GM19468 (cell line): ENCODE measurements around the gene GSTT2.
A peak's percentile ranks its signal among the peaks of the same experiment; 100 is the strongest.
"Not testable (repeated sequence)": the region's sequence is repeated elsewhere in the genome, so short reads cannot be mapped to it uniquely, and the experiment has no call there.

ENCODE experiments used
- ATAC-seq: cut with Tn5 transposase; IDR thresholded peaks from one replicate; pipeline ENCODE4 v1.9.1; 2021; ENCODE audit warnings: mild to moderate bottlenecking, moderate library complexity, moderate number of reproducible peaks; ENCODE audit not compliant: unreplicated experiment; ENCODE audit errors: extremely low read depth

The GSTT2 gene

DNA sequence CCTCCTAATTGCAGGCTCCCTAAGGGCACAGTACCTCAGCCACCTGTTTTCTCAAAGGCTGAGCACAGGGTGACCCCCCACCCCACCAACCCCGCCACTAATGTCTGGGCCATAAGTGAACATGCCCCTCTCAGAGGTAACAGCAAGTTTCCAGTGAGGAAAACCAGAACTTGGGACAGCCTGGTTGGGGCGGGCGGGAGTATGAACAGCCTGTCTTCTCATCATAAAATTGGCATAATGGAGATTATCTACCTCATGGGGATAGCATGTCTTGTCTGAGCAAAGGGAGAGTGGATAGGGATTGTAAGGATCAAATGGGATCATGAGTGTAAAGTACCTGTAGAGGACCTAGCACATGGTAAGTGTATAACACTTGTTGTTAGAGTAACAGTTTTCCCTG is 8.0 kb upstream of the GSTT2 start:
- ATAC-seq: not testable (repeated sequence)

DNA sequence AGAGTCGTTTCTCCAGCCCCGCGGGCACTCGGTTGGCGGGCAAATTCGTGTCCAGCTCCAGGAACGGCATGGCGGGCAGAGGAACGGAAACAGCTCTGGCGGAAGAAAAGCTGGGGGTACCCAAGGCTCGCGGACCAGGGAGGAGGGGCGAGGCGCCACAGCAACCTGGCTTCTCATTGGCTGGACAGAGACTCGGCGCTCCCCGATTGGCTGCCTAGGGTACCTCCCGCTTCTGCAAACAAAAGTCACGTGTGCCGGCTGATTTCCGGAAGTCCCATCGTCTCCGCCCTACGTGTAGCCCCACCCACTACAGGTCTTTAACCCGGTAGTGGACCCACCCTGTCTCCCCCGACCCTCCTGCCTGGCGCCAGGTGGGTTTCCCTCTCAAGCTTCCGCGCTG is 5.6 kb upstream of the GSTT2 start, which contains the start of gene DDT:
Gene DDT (minus strand): TSS at position 97 of the 400 bp plus-strand sequence. CDS start 27 bp downstream, at position 70.
- peak; percentile 76 for ATAC-seq

DNA sequence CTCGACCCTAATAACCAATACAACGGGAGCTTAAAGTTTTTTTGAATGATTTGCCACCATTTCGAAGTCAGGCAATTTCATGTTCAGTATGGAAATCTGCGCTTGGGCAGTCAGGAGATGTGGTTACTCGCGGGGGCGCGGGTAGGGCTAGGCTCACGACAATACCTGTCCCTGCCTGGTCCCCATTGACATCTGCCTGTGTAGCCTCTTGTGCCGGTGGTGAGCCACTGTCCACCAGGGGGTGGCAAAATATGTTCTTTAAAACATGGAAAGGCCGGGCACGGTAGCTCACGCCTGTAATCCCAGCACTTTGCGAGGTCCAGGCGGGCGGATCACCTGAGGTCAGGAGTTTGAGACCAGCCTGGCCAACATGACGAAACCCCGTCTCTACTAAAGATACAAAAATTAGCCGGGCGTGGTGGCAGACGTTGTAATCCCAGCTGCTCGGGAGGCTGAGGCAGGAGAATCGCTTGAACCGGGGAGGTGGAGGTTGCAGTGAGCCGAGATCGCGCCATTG is 5.0 kb upstream of the GSTT2 start:
- not testable (repeated sequence) for ATAC-seq

DNA sequence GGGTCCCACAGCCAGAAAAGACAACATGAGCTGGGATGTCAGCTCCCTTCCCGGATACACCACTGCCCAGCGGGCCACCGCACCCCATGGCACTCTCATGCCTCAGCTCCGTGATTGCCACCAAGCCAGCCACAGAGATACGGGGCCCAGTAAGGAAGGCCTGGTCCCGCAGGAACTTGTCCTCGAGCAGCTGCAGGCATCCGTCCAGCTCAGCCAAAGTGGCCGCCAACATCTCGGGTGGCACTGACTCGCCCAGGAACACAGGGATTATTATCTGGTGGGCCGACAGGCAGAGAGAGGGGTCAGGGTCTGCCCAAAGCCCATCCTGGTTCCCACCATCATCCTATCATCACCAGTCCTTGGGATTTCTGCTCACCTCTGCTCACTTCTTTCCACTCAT is 2.6 kb upstream of the GSTT2 start:
- not testable (repeated sequence) for ATAC-seq

DNA sequence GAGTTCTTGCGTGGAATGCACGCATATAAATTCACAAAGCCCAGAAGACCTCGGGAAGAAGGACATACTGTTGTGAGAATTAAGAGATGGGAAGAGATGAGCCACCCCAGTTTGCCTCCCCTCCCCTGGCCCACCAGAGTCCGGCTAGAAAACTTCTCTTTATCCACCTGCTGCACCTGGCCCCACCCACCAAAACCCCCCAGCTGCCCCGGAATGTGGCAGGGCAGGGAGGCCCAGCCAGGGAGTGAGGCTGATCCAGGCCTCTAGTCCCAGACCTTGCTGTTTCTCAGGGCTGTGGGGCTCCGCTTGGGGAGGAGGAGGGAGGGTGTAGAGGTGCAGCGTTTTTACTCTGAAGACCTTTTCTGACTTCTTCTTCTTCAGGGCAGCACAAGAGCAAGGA is 633 bp downstream of the GSTT2 start:
- ATAC-seq: not testable (repeated sequence)

DNA sequence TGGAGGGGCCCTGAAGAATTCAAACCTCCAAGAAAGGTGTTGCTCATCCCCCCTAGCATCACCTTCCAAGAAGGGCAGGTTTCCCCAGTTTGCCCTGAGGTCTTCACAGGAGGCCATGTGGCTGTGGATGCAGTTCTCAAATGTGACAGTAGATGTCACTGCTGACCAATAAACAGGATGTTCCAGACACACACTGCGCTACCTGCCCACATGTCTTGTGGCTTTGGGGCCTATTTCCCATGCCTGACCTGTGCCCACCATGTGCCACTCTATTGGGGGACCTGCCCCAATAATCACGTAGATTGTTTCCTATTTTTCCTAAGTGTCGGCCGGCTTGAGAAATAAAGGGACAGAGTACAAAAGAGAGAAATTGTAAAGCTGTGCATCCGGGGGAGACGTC is 4.5 kb downstream of the GSTT2 start:
- ATAC-seq: no peak

DNA sequence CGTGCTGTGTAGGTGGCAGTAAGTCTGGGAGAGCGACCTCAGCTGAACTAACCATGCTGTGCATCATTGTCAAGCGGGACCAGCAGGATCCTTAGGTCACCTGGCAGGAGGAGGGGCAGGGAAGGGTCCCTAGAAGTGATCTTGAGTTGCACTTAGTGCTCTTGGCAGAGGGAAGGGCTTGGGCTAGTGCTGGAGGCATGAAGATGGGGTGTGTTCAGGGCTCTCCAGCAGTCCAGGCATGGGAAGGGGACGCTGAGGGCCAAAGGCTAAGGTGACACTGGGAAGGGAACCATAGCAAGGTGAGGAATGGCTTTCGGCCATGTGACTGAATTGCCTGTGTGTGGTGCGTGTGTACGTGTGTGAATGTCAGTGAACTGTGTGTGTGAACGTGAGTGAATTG is 6.2 kb downstream of the GSTT2 start:
- ATAC-seq: not testable (repeated sequence)

DNA sequence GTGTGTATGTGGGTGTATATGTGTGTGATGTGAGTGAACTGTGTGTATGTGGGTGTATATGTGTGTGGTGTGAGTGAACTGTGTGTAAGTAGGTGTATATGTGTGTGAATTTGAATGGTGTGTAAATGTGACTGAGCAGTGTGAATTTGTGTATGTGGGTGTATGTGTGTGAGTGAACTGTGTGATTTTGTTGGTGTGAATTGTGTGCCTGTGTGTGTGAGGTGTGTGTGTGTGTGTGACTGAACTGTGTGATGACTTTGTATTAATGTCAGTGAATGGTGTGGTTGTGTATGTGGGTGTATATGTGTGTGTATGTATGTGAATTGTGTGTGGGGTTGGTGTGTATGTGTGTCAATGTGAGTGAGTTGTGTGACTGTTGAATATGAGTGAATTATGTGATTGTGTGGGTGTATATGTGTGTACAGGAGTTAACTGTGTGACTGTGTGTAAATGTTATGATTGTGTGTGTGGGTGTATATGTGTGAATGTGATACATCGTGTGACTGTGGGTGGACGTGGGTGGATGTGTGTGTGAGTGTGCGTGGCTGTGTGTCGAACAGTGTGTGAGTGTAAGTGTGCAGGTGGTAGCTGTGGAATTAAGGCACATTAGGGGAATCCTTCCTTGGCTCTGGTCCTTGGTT is 6.7 kb downstream of the GSTT2 start:
- ATAC-seq: not testable (repeated sequence)

DNA sequence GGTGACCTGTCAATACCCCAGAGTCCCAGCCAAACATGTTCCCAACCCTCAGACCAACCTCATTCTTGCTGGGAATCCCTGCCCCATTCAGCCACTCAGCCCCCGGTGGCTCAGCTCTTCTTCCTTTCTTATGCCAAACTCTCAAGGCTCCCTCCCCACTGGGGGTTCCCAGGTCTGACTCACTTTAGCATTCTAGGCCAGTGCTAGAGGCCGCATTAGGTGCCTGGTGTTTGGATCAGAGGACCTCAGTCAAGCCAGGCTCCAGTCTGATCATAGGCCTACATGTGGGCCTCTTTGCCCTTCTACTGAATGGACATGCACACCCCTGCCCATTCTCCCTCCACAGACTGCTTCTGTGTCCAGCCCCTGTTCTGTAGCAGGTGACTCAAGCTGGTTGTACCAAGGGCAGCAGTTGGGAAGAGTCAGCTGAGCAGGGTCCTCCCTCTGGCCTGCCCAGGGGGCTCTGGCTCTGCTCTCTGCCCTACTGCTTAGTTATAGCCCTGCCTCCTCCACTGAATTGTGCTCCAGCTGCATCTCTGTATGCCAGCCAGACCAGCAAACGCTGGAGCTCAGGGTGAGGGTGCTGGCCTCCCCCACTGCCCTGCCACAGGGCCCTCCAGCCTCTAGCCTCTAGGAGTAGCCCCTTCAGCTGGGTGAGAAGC is 9.8 kb downstream of the GSTT2 start:
- ATAC-seq: not testable (repeated sequence)

DNA sequence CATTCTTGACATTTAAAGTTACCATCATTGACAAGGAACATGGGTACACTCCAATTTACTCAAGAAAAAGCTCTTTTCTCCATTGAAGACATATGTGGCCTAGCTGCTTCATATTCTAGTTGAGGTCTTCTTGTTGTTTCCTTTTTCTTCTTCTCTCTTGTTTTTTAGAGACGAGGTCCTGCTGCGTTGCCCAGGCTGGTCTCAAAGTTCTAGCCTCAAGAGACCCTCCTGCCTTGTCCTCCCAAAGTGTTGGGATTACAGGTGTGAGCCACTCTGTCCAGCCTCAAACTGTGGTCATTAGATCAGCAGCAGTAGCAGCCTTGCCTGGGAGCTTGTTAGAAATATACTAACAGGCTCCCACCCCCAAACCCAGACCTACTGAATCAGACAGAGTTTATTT is 13.1 kb downstream of the GSTT2 start:
- ATAC-seq: not testable (repeated sequence)

DNA sequence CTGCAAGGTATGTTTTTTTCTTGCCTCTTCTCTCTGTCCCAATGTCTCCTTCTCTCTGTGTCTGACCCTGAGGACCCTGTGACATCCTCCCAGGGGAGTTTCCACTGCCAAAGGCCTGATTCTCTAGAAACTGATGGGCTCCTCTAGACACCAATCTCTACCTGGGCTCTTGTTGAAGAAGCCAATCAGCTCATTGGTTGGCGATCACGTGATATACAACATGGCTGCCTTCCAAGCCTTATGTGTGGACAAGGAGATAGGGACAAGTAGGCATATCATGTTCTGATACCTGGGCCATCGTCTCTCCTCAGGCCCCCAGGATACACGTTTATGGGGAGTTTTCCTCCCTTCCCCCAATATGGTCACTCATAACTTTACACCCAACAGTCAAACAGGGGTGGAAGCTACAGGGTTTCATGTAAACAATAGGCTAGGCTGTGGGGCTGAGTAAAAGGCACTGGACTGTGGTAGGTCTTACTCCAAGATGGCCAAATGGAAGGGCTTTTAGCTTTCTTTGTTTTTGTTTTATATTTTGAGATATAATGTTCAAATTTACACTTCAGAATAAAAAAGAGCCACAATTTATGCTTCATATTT is 13.7 kb downstream of the GSTT2 start:
- ATAC-seq: not testable (repeated sequence)

DNA sequence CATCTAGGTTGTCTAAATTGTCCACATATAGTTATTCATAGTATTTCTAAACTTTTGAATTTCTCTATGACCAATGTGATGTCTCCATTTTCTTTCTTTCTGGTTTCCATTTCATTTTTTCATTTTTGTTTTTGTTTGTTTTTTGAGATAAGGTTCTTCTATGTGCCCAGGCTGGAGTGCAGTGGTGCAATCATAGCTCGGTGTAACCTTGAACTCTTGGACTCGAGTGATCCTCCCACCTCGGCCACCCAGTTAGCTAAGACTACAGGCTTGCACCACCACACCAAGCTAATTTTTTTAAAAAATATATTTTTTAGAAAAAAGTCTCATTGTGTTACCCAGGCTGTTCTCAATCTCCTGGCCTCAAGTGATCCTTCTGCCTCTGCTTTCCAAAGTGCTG is 17.2 kb downstream of the GSTT2 start:
- ATAC-seq: no peak

DNA sequence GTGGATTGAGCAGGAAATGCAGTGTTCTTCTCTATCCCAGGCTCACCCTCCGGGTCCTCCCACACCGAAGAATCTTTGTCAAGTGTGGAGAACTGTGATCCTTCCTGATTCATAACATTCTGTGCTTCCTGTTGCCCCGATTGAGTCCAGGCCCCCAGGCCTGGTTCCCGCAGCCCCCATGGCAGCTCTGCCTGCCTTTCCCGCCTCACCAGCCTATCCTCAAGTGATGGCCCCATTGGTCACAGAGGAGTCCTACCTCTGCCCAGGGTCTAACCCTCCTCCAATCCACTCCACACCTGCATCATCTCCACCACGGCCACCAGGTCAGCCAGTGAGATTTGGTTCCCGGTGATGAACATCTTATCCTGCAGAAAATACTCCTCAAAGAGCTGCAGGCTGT is 19.8 kb downstream of the GSTT2 start:
- not testable (repeated sequence) for ATAC-seq

DNA sequence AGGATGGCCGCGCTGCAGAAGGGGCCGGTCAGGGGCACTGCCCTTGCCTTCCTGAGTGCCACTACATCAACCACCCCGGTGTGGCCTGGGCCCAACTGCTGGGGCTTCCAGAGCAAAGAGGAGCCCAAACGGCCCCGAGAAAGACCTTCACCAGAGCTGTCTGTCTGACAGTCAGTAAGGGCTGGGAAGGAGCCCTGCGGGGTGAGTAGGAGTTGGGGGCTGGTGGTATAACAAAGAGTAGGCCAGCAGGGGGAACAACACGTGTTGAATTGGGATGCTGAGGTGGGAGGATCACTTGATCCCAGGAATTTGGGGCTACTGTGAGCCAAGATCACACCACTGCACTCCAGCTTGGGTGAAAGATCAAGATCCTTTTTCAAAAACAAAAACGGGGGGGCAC is 21.4 kb downstream of the GSTT2 start:
- no peak for ATAC-seq

DNA sequence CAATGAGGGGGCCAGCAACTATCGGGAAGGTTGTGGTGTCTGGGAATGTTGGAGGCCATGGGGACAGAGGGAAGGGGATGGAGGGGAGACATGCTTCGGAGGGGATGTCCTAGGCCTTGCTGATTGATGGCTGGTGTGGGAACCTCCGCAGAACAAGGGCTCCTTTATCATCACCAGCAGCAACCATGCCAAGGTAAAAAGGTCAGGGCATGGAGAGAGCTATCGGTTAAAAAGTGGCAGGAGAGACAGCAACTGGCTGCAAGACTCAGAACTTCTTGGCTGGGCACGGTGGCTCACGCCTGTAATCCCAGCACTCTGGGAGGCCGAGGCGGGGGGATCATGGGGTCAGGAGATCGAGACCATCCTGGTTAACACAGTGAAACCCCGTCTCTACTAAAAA is 22.3 kb downstream of the GSTT2 start:
- no peak for ATAC-seq

DNA sequence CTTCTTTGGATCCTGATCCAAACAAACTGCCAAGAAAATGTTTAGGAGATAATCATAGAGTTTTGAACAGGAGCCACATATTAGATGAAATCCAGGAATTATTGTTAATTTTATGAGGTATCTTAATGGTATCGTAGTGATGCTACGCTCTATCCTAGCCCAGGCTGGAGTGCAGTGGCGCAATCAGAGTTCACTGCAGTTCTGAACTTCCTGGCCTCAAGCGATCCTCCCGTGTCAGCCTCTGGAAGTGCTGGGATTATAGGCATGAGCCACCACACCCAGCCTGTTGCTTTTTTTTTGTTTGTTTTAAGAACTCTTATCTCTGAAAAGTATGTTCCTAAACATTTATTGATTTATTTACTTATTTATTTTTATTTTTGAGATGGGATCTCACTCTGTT is 22.9 kb downstream of the GSTT2 start:
- no peak for ATAC-seq

DNA sequence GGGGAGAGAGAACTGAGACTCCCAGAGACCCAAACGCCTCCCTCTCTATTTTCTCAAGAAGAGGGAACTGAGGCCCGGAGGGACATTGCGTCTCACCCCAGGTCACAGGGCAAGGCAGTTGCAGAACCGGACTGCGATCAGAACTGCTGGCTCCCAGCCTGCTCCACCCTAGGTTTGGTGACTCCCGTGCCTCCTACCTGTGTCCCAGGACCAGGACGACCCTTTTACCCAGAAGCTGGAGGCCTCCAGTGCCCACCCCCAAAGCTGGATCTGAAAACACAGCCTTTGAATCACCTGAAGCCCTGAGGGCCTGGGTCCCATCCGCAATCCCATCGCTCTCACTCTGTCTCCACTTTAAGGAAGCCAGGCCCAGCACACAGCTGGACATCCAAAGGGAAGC is 24.0 kb downstream of the GSTT2 start:
- ATAC-seq: no peak

DNA sequence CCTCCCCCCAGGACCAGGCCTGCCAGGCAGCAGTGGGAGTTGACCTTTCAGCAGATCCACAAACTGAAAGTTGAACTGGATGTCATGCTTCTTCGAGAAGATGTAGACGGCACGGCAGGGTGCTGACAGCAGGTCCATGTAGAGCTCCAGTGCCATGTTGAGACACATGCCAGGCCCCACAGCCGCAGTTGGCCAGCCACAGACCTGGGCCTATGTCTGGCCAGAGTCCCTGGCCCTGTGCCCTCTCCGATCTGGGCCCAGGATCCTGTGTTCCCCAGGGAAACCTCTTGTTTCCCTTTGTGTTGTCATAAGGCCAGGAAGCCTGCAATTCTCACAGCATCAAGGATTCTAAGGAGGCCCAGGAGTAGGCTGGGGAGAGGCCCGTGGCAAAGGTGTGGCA is 25.3 kb downstream of the GSTT2 start, which contains the start of gene GSTT4:
Gene GSTT4 (minus strand): TSS at position 253 of the 400 bp plus-strand sequence. CDS start 97 bp downstream, at position 156.
- no peak for ATAC-seq

DNA sequence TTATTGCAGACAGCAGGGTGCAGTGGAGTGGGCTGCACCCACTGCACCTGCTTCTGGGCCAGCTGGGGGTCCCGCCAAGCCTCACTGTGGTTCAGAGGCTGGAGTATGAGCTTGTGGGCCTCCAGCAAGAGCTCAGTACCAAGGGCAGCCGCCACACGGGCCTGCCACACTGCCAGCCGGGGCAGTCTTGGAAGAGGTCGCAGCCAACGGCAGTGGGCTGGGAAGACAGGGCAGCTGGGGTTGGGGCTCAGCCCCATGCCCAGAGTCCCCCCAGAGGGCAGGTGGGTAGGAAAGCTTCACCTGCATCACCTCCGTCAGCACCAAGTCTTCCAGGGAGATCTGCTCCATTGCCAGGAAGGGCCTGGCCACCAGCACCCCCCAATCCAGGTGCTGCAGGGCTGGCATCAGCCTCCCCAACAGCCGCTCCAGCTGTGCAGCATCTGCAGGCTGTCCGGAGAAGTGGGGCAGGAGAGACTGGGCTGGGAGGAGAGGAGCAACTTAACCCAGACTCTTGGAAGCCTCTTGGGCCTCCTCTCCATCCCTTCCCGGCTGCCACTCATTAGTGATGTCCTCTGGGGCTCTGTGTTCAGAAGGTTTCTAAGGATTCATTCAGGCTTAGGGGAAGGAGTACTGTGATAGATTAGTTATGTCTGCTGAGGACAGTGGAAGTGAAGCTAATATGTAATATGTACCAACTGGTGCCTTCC is 26.4 kb downstream of the GSTT2 start:
- ATAC-seq: no peak

DNA sequence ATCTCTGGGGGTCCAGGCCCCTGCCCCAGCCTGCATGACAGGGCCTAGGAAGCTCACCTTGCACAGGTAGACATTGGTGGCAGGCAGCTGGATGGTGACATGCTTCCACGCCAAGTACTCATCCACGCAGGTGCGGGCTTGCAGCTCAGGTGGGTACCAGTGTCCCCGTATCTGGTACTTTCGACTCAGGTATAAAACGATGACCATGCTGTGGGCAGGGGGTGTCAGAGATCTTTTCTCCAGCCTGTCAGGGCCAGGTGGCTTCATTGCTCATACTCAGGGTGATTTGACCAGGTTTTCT is 26.9 kb downstream of the GSTT2 start:
- ATAC-seq: no peak
